Nephron (organoid): ENCODE data around the gene ABTB2.

Experiments used
- H3K27ac Mint-ChIP-seq, 3 experiments: 2 replicates each; pipeline ENCODE4 v1.8.0; 2020; ENCODE audit warnings: mixed read lengths in 3 of 3, mild to moderate bottlenecking in 2 of 3, moderate library complexity in 1 of 3
- H3K27me3 Mint-ChIP-seq: 2 replicates; pipeline ENCODE4 v1.8.0; 2021; ENCODE audit warnings: low read depth, mild to moderate bottlenecking, moderate library complexity, mixed read lengths
- H3K36me3 Mint-ChIP-seq: 2 replicates; pipeline ENCODE4 v1.8.0; 2020; ENCODE audit warnings: low read depth, mixed read lengths
- H3K4me1 Mint-ChIP-seq: 2 replicates; pipeline ENCODE4 v1.8.0; 2020; ENCODE audit warnings: mixed read lengths
- H3K4me3 Mint-ChIP-seq, 3 experiments: 2 replicates each; pipeline ENCODE4 v1.8.0; 2020; ENCODE audit warnings: mild to moderate bottlenecking in 3 of 3, mixed read lengths in 3 of 3, moderate library complexity in 2 of 3
- H3K9me3 Mint-ChIP-seq: 2 replicates; pipeline ENCODE4 v1.8.0; 2020; ENCODE audit warnings: mixed read lengths
- TF ChIP-seq, protein P1 (sequence below), 3 experiments: fragments of 200-600 bp; sonication (generic); IDR thresholded peaks; one replicate each; pipeline ENCODE4 v1.5.0; 2021; ENCODE audit warnings: antibody characterized with exemption in 3 of 3; ENCODE audit not compliant: unreplicated experiment in 3 of 3

Gene ABTB2

DNA sequence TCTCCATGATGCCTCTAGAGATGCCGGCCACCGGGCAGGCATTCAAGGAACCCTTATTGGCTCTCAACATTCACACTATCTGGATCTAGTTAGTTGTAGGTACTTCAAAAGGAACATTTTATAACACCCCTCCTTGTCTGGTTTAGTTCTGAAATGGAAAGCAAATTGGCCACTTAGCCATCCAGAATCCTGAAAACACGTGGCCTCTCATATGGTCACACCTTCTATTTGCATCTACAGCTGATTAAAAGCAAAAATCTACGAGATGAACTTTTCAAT lies 29.2 kb downstream of the ABTB2 start:
- peaks cover 20% of the 10 kb centered on the region for H3K27me3 Mint-ChIP-seq
- H3K4me3 Mint-ChIP-seq = no peak overlapping the region
- TF ChIP-seq, protein P1, sequence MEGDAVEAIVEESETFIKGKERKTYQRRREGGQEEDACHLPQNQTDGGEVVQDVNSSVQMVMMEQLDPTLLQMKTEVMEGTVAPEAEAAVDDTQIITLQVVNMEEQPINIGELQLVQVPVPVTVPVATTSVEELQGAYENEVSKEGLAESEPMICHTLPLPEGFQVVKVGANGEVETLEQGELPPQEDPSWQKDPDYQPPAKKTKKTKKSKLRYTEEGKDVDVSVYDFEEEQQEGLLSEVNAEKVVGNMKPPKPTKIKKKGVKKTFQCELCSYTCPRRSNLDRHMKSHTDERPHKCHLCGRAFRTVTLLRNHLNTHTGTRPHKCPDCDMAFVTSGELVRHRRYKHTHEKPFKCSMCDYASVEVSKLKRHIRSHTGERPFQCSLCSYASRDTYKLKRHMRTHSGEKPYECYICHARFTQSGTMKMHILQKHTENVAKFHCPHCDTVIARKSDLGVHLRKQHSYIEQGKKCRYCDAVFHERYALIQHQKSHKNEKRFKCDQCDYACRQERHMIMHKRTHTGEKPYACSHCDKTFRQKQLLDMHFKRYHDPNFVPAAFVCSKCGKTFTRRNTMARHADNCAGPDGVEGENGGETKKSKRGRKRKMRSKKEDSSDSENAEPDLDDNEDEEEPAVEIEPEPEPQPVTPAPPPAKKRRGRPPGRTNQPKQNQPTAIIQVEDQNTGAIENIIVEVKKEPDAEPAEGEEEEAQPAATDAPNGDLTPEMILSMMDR (IDR thresholded peaks at IDR 0.05; ENCODE audit: unreplicated experiment in 3 of 3) = no peak
- peaks cover 57% of the 10 kb centered on the region for H3K4me1 Mint-ChIP-seq
- H3K36me3 Mint-ChIP-seq = no peaks in the 10 kb centered on the region
- peak overlapping the region in 1 of 3 experiments; percentile 65 for H3K27ac Mint-ChIP-seq
- no peaks in the 10 kb centered on the region for H3K9me3 Mint-ChIP-seq

- H3K27ac Mint-ChIP-seq = peak overlapping the region in 2 of 3 experiments; percentile 38 to 65
- no peak overlapping the region for H3K4me3 Mint-ChIP-seq
- TF ChIP-seq, protein P1 (IDR thresholded peaks at IDR 0.05; ENCODE audit: unreplicated experiment in 3 of 3) = no peak
- no peaks in the 10 kb centered on the region for H3K36me3 Mint-ChIP-seq
- H3K9me3 Mint-ChIP-seq = no peaks in the 10 kb centered on the region
- H3K4me1 Mint-ChIP-seq = peaks cover 59% of the 10 kb centered on the region
- peaks cover 20% of the 10 kb centered on the region for H3K27me3 Mint-ChIP-seq
These were observed 29.8 kb downstream of the ABTB2 start for GRCh38 chr11:34327804-34328631.

GRCh38 chr11:34324466-34324865 lies 33.3 kb downstream of the ABTB2 start:
- no peaks in the 10 kb centered on the region for H3K9me3 Mint-ChIP-seq
- no peak overlapping the region for H3K4me3 Mint-ChIP-seq
- TF ChIP-seq, protein P1 (IDR thresholded peaks at IDR 0.05; ENCODE audit: unreplicated experiment in 3 of 3) = no peak
- peaks cover 9% of the 10 kb centered on the region for H3K27me3 Mint-ChIP-seq
- no peaks in the 10 kb centered on the region for H3K36me3 Mint-ChIP-seq
- peaks cover 60% of the 10 kb centered on the region for H3K4me1 Mint-ChIP-seq
- peak overlapping the region in 1 of 3 experiments; percentile 47 for H3K27ac Mint-ChIP-seq

DNA sequence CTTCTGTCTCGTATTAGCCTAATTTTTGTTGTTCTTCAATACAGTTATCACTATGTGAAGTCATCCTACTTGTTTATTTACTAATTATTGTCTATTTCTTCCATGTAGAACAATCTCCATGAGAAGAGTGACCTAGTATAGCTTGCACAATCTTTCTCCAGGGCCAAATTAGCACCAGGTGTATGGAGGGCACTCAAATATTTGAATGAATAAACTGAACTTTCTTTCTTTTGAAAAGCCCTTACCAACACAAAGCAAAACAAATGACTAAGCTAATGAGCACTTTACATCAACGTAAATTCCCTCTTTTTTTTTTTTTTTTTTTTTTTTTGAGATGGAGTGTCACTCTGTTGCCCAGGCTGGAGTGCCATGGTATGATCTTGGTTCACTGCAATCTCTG lies 34.2 kb downstream of the ABTB2 start:
- Mint-ChIP-seq H3K27me3 (peaks cover 9% of the 10 kb centered on the region), H3K4me1 (peaks cover 54% of the 10 kb centered on the region), H3K27ac (no peak overlapping the region), H3K36me3 (no peaks in the 10 kb centered on the region), H3K9me3 (no peaks in the 10 kb centered on the region), H3K4me3 (no peak overlapping the region)
- TF ChIP-seq, protein P1 (IDR thresholded peaks at IDR 0.05; ENCODE audit: unreplicated experiment in 3 of 3) = no peak

- Mint-ChIP-seq H3K27me3 (peaks cover 3% of the 10 kb centered on the region), H3K27ac (no peak overlapping the region), H3K4me1 (peaks cover 43% of the 10 kb centered on the region), H3K4me3 (no peak overlapping the region), H3K36me3 (no peaks in the 10 kb centered on the region), H3K9me3 (no peaks in the 10 kb centered on the region)
- TF ChIP-seq, protein P1 (IDR thresholded peaks at IDR 0.05; ENCODE audit: unreplicated experiment in 3 of 3) = no peak
These were observed 39.4 kb downstream of the ABTB2 start for GRCh38 chr11:34318111-34319037.
